Brain microvascular endothelial cell (primary cell): ENCODE measurements around the gene UXS1.
A peak's percentile ranks its signal among the peaks of the same experiment; 100 is the strongest.

ENCODE experiments used
- DNase-seq: peaks from one replicate; pipeline ENCODE4 v3.0.0-alpha.2; 2020
- H3K27ac ChIP-seq: fragments of 250-450 bp; sonication (Bioruptor Pico); 2 replicates; pipeline ENCODE4 v1.5.1; 2020; ENCODE audit warnings: mild to moderate bottlenecking, moderate library complexity
- H3K27me3 ChIP-seq: fragments of 250-450 bp; sonication (Bioruptor Pico); replicated peaks from 2 replicates; pipeline ENCODE4 v1.5.1; 2020; ENCODE audit warnings: mild to moderate bottlenecking
- H3K36me3 ChIP-seq: fragments of 250-450 bp; sonication (Bioruptor Pico); replicated peaks from 2 replicates; pipeline ENCODE4 v1.5.1; 2020; ENCODE audit warnings: mild to moderate bottlenecking
- H3K4me3 ChIP-seq: 2 replicates; pipeline ENCODE4 v1.5.1; 2011; ENCODE audit warnings: low read depth, mild to moderate bottlenecking, control low read depth, low read length, moderate library complexity
- CTCF ChIP-seq: IDR thresholded peaks from 2 replicates; pipeline ENCODE4 v1.5.1; 2011; ENCODE audit warnings: low read depth, mild to moderate bottlenecking, moderate library complexity, low read length, control low read depth, inconsistent platforms; ENCODE audit errors: missing control alignments
- in situ Hi-C: cut with HindIII; loops from 2 replicates; pipeline ENCODE4 v1.10.0; 2017; ENCODE audit warnings: low sequenced_read_pairs, low pct_ligation_motif_present

UXS1 gene

GRCh38 chr2:106054321-106054720 is 139.8 kb downstream of the UXS1 start:
- in situ Hi-C loops = no loop called here

GRCh38 chr2:106053581-106053980 is 140.5 kb downstream of the UXS1 start:
- H3K4me3 ChIP-seq = no peak overlapping the region
- no peaks in the 10 kb centered on the region for H3K36me3 ChIP-seq
- H3K27ac ChIP-seq = no peak overlapping the region
- no peak for TF ChIP-seq CTCF
- no peak for DNase-seq
- in situ Hi-C loops = no loop called here
- H3K27me3 ChIP-seq = no peaks in the 10 kb centered on the region

More at GRCh38 chr2:106054321-106054720, 139.8 kb downstream of the UXS1 start:
- no peak for TF ChIP-seq CTCF
- no peak for DNase-seq
- Histone ChIP-seq H3K36me3 (no peaks in the 10 kb centered on the region), H3K27me3 (no peaks in the 10 kb centered on the region), H3K4me3 (no peak overlapping the region), H3K27ac (no peak overlapping the region)

DNA sequence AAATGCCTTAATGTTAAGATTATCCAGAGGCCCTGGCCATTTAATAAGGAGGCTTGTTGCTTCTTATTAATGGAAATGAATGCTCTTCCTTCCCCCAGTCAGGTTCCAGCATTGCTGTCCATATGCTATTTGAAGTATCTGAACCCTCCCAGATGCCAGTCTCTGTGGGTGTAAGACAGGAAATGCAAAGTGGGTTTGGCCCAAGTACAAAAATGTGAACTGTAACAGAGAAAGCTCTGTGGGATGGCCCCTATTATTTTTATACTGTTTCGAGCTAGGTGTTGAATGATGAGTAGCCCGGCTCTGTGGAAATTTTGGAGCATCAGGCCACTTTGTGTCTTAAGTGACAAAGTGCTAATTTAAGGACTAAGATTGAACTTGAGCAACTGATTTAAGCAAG is 141.0 kb downstream of the UXS1 start:
- Histone ChIP-seq H3K27ac (no peak overlapping the region), H3K36me3 (no peaks in the 10 kb centered on the region), H3K27me3 (no peaks in the 10 kb centered on the region), H3K4me3 (no peak overlapping the region)
- no peak for TF ChIP-seq CTCF
- DNase-seq = peak; percentile 32
- in situ Hi-C loops = no loop called here

DNA sequence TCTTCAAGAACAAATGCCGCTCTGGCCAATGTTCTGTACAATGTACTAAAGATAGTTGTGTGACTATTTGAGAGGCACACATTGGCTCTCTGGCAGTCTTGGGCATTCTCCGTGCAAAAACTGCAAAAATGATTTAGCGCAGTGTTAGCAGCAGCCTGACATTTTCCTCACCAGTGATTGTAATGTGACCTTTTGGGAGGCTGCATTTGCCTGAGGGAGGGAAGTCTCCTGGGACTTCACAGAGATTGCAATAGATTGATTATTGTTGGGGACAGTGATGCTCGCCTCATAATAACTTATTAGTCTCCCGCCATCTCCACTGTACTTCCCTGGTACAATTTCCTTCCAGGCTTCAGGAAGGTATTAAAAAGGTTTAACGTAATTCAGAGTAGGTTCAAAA is 149.2 kb downstream of the UXS1 start:
- Histone ChIP-seq H3K27ac (no peak overlapping the region), H3K4me3 (no peak overlapping the region), H3K27me3 (no peaks in the 10 kb centered on the region), H3K36me3 (no peaks in the 10 kb centered on the region)
- no peak for DNase-seq
- in situ Hi-C loops = no loop called here
- TF ChIP-seq CTCF = no peak

- in situ Hi-C loops = no loop called here
These were observed 150.1 kb downstream of the UXS1 start for GRCh38 chr2:106044021-106044420.

More at GRCh38 chr2:106044021-106044420, 150.1 kb downstream of the UXS1 start:
- H3K27ac ChIP-seq = no peak overlapping the region
- no peak for DNase-seq
- no peak overlapping the region for H3K4me3 ChIP-seq
- no peaks in the 10 kb centered on the region for H3K36me3 ChIP-seq
- no peak for TF ChIP-seq CTCF
- H3K27me3 ChIP-seq = no peaks in the 10 kb centered on the region
